NT2/D1 (cell line): Measurements from ENCODE around the gene NSDHL.

Source experiments
- YY1 ChIP-seq: IDR thresholded peaks from 2 replicates; pipeline ENCODE4 v1.6.1; 2011; ENCODE audit not compliant: insufficient read length, insufficient read depth
- ZNF274 ChIP-seq: IDR thresholded peaks from 2 replicates; pipeline ENCODE4 v1.6.1; 2011; ENCODE audit warnings: mild to moderate bottlenecking, low read depth, low read length

- TF ChIP-seq YY1 (no peak), ZNF274 (no peak)
Measured at GRCh38 chrX:152844256-152844655, 13.4 kb downstream of the NSDHL start.
